Measurements from ENCODE around the gene LCP2. TPM values are rescaled to one million over a fixed set of nuclear protein-coding genes. Genes with fewer than 3 reads are reported as not detected.

Gene LCP2
- total and polyA plus RNA-seq, 10 of the 15 experiments (the other 5 are each of a cell fraction or from before 2014, with no cell fraction given) = 8.0 to 50.5 (median 20.6) TPM

DNA sequence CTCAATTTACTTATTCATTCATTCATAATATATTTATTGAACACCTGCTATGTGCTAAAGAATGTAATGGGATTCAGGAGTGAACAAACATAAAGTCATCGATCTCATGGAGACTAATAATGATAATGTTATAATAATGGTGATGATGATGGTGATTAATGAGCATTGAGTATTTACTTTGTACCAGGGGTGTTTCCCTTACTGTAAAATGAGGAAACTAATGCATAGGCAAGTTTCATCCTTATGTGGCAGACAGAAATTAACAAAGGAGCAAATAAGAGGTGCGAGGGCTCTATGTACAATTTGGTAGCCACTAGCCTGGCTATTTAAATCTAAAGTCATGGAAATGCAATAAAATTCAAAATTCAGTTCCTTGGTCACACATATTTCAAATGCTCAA, 11.1 kb upstream of the LCP2 start:
- ChIA-PET POLR2A (interaction anchor here (1.0 to 3.9 kb wide), 6 partner anchors 14 to 30 kb away, joined by 3 to 57 read pairs (median 4); partner anchors contain the start of gene LCP2), RAD21 (ENCODE audit: unreplicated experiment) (interaction anchor here (1.0 to 3.8 kb wide), 6 partner anchors 14 to 107 kb away, joined by 3 to 68 read pairs (median 6); partner anchors contain the start of gene LCP2), SMC1A (ENCODE audit: uncharacterized antibody, unreplicated experiment) (interaction anchor here (0.9 to 23.0 kb wide), 8 partner anchors 11 to 83 kb away, joined by 3 to 451 read pairs (median 28); partner anchors contain the start of gene LCP2), CTCF (interaction anchor here (1.1 to 3.8 kb wide), 8 partner anchors 9 to 34 kb away, joined by 3 to 21 read pairs (median 6); partner anchors contain the start of gene LCP2)
- BruUV-seq (replicated peaks) = no TSS peak
- DNase-seq (ENCODE audit: low read depth, low spot score) (no peak), ATAC-seq (no peak), FAIRE-seq (no peak)
- WGBS (ENCODE audit: insufficient coverage, insufficient replicate concordance, low lambda C conversion rate, missing lambda C conversion rate) = 38% methylated on average over 2 of the region's 2 CpGs
- Histone ChIP-seq H3K27me3 (replicated peaks in 1 of 2; ENCODE audit: control insufficient read depth in 2 of 2, insufficient read depth in 2 of 2, low read length in 1 of 2) (no peaks in the 10 kb centered on the region), H3K4me1 (ENCODE audit: control insufficient read depth, insufficient read depth, low read length) (peaks cover 17% of the 10 kb centered on the region), H3K27ac (ENCODE audit: control insufficient read depth, insufficient read depth) (no peak overlapping the region), H4K20me1 (ENCODE audit: control insufficient read depth, insufficient read depth) (no peaks in the 10 kb centered on the region), H3K4me2 (ENCODE audit: control insufficient read depth, insufficient read depth) (no peak overlapping the region), H3K4me3 (no peak overlapping the region), H2AFZ (ENCODE audit: control insufficient read depth, low read depth, low read length) (no peak overlapping the region), H3K9me3 (replicated peaks; ENCODE audit: control insufficient read depth, insufficient read depth, low read length) (no peaks in the 10 kb centered on the region), H3K79me2 (ENCODE audit: control insufficient read depth, insufficient read depth, low read length) (no peaks in the 10 kb centered on the region), H3K9ac (ENCODE audit: control insufficient read depth, insufficient read depth, low read length) (no peak overlapping the region), H3K36me3 (ENCODE audit: control insufficient read depth in 2 of 2, insufficient read depth in 2 of 2, low read length in 1 of 2) (no peaks in the 10 kb centered on the region)
- in situ Hi-C loops (cut with MboI) = no loop called here
- TF ChIP-seq NFXL1 (IDR thresholded peaks at IDR 0.05; ENCODE audit: borderline replicate concordance) = no peak
- no peak for TF ChIP-seq PML (IDR thresholded peaks at IDR 0.05; ENCODE audit: low read length)
- TF ChIP-seq SREBF1 (IDR thresholded peaks at IDR 0.05; ENCODE audit: low read length) = no peak
- no peak for TF ChIP-seq ETV6 (conservative IDR thresholded peaks at IDR 0.05 in 1 of 2, IDR thresholded peaks at IDR 0.05 in 1 of 2; ENCODE audit: borderline replicate concordance in 1 of 2, low read depth in 1 of 2)
- no peak for TF ChIP-seq PAX5 (IDR thresholded peaks at IDR 0.05; ENCODE audit: borderline replicate concordance, low read depth, low read length)
- no peak for TF ChIP-seq KLF5 (IDR thresholded peaks at IDR 0.05; ENCODE audit: partially characterized antibody)
- TF ChIP-seq MXI1 (IDR thresholded peaks at IDR 0.05; ENCODE audit: low read depth, low read length) = no peak
- no peak for TF ChIP-seq POLR2AphosphoS2 (IDR thresholded peaks at IDR 0.05; ENCODE audit: low read depth, low read length)
- TF ChIP-seq NBN (IDR thresholded peaks at IDR 0.05) = no peak
- intact Hi-C loops (cut with micrococcal nuclease; ENCODE audit: unreplicated experiment) = no loop called here
